ENCODE results near the gene IGHMBP2. TPM values are rescaled to one million over a fixed set of nuclear protein-coding genes. Genes with fewer than 3 reads are reported as not detected.

The IGHMBP2 gene
- total RNA-seq, 1 experiment from 2014 or later, result 20.4 TPM

- DNase-seq (ENCODE audit: low spot score), result no peak
These were observed 36.2 kb downstream of the IGHMBP2 start for GRCh38 chr11:68939583-68940555.

- no peak for DNase-seq (ENCODE audit: low spot score)
These were observed 37.1 kb downstream of the IGHMBP2 start for GRCh38 chr11:68940651-68941323.

GRCh38 chr11:68941324-68942094 lies 37.8 kb downstream of the IGHMBP2 start:
- no peak for DNase-seq (ENCODE audit: low spot score)

GRCh38 chr11:68942095-68942620 lies 38.5 kb downstream of the IGHMBP2 start:
- DNase-seq (ENCODE audit: low spot score), result no peak

GRCh38 chr11:68942751-68943271 lies 39.1 kb downstream of the IGHMBP2 start:
- DNase-seq (ENCODE audit: low spot score), result peak; percentile 26

GRCh38 chr11:68946416-68947090 lies 42.9 kb downstream of the IGHMBP2 start:
- DNase-seq (ENCODE audit: low spot score), result peak; percentile 29

- DNase-seq (ENCODE audit: low spot score), result no peak
These were observed 43.5 kb downstream of the IGHMBP2 start for GRCh38 chr11:68947151-68947550.

- DNase-seq (ENCODE audit: low spot score), result no peak
These were observed 44.8 kb downstream of the IGHMBP2 start for GRCh38 chr11:68948496-68948895.

GRCh38 chr11:68948935-68949334 lies 45.2 kb downstream of the IGHMBP2 start:
- no peak for DNase-seq (ENCODE audit: low spot score)

- DNase-seq (ENCODE audit: low spot score), result peak; percentile 32
These were observed 46.6 kb downstream of the IGHMBP2 start for GRCh38 chr11:68950270-68950669.

- DNase-seq (ENCODE audit: low spot score), result no peak
These were observed 47.1 kb downstream of the IGHMBP2 start for GRCh38 chr11:68950762-68951161.

GRCh38 chr11:68954836-68955606 lies 51.3 kb downstream of the IGHMBP2 start:
- DNase-seq (ENCODE audit: low spot score), result peak; percentile 62

GRCh38 chr11:68955607-68955958 lies 51.9 kb downstream of the IGHMBP2 start:
- DNase-seq (ENCODE audit: low spot score), result no peak

GRCh38 chr11:68956142-68956541 lies 52.5 kb downstream of the IGHMBP2 start:
- DNase-seq (ENCODE audit: low spot score), result peak; percentile 25

GRCh38 chr11:68956547-68957254 lies 53.0 kb downstream of the IGHMBP2 start:
- DNase-seq (ENCODE audit: low spot score), result no peak

- no peak for DNase-seq (ENCODE audit: low spot score)
These were observed 54.5 kb downstream of the IGHMBP2 start for GRCh38 chr11:68958211-68958610.

- DNase-seq (ENCODE audit: low spot score), result no peak
These were observed 56.0 kb downstream of the IGHMBP2 start for GRCh38 chr11:68959465-68960293.

GRCh38 chr11:68960294-68961071 lies 56.8 kb downstream of the IGHMBP2 start:
- DNase-seq (ENCODE audit: low spot score), result no peak
